Measurements from ENCODE around the gene SORCS2.

DNA sequence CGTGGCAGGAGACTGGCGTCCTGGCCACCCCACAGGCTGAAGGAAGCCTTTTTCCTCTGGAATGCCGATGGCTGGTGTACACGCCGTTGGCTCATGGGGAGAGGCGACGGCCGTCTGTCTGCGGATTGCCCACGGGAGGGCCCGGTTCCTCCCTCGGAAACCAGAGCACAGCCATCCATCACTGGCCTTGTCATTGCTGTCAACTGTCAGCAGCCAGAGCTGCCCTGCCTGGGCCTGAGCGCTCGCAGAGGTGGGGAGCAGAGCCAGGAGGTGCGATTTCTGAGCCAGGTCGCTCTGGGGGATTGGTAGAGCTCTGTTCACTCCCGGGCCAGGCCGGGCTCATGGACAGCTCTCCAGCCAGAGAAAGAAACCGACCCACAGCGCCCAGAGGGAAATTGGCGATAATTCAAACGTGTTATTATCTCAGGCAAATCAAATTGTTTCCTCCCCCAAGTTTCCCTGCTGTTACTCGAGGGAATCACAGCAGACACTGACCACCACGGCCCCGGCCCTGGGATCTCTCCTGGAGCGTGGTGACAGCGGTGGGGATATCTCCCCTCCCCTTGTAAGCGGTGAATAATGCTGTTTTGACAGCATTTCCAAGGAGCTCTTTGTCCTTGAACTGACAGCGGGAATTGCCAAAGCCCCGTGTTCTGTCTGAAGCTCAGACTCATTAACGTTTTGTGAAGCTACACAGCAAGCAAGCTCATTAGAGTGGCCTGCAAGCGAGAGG, 463.3 kb downstream of the SORCS2 start:
- TF ChIP-seq, protein P1, sequence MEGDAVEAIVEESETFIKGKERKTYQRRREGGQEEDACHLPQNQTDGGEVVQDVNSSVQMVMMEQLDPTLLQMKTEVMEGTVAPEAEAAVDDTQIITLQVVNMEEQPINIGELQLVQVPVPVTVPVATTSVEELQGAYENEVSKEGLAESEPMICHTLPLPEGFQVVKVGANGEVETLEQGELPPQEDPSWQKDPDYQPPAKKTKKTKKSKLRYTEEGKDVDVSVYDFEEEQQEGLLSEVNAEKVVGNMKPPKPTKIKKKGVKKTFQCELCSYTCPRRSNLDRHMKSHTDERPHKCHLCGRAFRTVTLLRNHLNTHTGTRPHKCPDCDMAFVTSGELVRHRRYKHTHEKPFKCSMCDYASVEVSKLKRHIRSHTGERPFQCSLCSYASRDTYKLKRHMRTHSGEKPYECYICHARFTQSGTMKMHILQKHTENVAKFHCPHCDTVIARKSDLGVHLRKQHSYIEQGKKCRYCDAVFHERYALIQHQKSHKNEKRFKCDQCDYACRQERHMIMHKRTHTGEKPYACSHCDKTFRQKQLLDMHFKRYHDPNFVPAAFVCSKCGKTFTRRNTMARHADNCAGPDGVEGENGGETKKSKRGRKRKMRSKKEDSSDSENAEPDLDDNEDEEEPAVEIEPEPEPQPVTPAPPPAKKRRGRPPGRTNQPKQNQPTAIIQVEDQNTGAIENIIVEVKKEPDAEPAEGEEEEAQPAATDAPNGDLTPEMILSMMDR (IDR thresholded peaks at IDR 0.05), result no peak
- no peak for TF ChIP-seq POLR2A (IDR thresholded peaks at IDR 0.05)

Data from esophagus squamous epithelium (tissue), 4 donors.